ENCODE measurements around the gene FAM227B. TPM values are rescaled to one million over a fixed set of nuclear protein-coding genes. Genes with fewer than 3 reads are reported as not detected.

FAM227B gene
- total and polyA plus RNA-seq, 2 of the 13 experiments (the other 11 are each of a cell fraction or from before 2014, with no cell fraction given) = 1.9 to 2.6 TPM

DNA sequence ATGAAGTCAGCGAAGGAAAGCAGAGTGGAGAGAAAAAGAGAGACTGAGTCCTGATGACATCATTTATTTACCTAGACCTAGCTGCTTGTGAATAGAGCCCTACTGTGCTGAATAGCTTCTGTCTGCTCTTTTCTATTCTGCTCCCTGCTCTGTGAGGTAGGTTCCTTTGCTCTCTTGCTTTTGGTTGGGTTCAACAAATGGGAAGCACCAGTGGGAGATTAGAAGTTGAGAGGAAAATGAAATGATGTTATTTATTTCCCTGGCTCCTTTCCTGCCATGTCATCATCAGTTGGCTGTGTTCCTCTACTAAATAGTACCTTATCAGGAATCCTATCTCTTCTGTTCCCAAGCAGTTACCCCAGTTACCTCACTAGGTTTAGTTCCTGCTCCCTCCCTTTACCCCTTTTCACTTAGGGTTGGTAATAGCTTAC is 23.8 kb upstream of the FAM227B start:
- no peak overlapping the region for H3K4me3 ChIP-seq (replicated peaks in 1 of 3; ENCODE audit: insufficient read depth in 1 of 3, low read depth in 2 of 3, low read length in 3 of 3)
- no peaks in the 10 kb centered on the region for H4K20me1 ChIP-seq (ENCODE audit: insufficient read depth, low read length)
- no peaks in the 10 kb centered on the region for H3K79me2 ChIP-seq (ENCODE audit: insufficient read depth, low read length)
- H3K4me2 ChIP-seq (ENCODE audit: low read depth, low read length) = no peak overlapping the region
- H3K36me3 ChIP-seq (replicated peaks in 1 of 2; ENCODE audit: control insufficient read depth in 1 of 2, insufficient read depth in 2 of 2, low read length in 2 of 2) = 0 out of 5 replicates have a peak, but pooled peaks cover 2 to 3% of the 10 kb centered on the region in 2 experiments
- FAIRE-seq = no peak
- POLR2A ChIA-PET = no interaction called here
- H3K27ac ChIP-seq (ENCODE audit: extremely low read length, insufficient read depth, low read length) = no peak overlapping the region
- H3K9me3 ChIP-seq (ENCODE audit: low read length) = no peaks in the 10 kb centered on the region
- no peak overlapping the region for H3K9ac ChIP-seq (ENCODE audit: insufficient read depth, low read depth, low read length)
- no peak for DNase-seq (ENCODE audit: low spot score)
- BruUV-seq (replicated peaks) = no TSS peak
- intact Hi-C loops (cut with micrococcal nuclease; ENCODE audit: unreplicated experiment) (no loop called here), in situ Hi-C loops (cut with HindIII; ENCODE audit: extremely low pct_ligation_motif_present, low pct_unique_long_range_greater_than_20kb) (no loop called here)
- H3K27me3 ChIP-seq (ENCODE audit: control insufficient read depth in 1 of 2, insufficient read depth in 2 of 2, low read length in 2 of 2) = no peaks in the 10 kb centered on the region
- no peaks in the 10 kb centered on the region for H3K4me1 ChIP-seq (ENCODE audit: insufficient read depth, low read length)
- peak; percentile 85 for TF ChIP-seq ATF7 (IDR thresholded peaks at IDR 0.05)
- no peak for TF ChIP-seq ATF7 (CRISPR knock-in tag; IDR thresholded peaks at IDR 0.05)
- TF ChIP-seq, protein P1, sequence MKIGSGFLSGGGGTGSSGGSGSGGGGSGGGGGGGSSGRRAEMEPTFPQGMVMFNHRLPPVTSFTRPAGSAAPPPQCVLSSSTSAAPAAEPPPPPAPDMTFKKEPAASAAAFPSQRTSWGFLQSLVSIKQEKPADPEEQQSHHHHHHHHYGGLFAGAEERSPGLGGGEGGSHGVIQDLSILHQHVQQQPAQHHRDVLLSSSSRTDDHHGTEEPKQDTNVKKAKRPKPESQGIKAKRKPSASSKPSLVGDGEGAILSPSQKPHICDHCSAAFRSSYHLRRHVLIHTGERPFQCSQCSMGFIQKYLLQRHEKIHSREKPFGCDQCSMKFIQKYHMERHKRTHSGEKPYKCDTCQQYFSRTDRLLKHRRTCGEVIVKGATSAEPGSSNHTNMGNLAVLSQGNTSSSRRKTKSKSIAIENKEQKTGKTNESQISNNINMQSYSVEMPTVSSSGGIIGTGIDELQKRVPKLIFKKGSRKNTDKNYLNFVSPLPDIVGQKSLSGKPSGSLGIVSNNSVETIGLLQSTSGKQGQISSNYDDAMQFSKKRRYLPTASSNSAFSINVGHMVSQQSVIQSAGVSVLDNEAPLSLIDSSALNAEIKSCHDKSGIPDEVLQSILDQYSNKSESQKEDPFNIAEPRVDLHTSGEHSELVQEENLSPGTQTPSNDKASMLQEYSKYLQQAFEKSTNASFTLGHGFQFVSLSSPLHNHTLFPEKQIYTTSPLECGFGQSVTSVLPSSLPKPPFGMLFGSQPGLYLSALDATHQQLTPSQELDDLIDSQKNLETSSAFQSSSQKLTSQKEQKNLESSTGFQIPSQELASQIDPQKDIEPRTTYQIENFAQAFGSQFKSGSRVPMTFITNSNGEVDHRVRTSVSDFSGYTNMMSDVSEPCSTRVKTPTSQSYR (CRISPR knock-in tag; IDR thresholded peaks at IDR 0.05; ENCODE audit: borderline replicate concordance) = no peak
- no peak for ATAC-seq
- H2AFZ ChIP-seq (ENCODE audit: low read length) = no peak overlapping the region
- CTCF ChIA-PET (ENCODE audit: low intra/inter-chr PET ratio, low total read pairs) = no interaction called here
- WGBS (ENCODE audit: low lambda C conversion rate) = 100% methylated on average over 1 of the region's 1 CpG

DNA sequence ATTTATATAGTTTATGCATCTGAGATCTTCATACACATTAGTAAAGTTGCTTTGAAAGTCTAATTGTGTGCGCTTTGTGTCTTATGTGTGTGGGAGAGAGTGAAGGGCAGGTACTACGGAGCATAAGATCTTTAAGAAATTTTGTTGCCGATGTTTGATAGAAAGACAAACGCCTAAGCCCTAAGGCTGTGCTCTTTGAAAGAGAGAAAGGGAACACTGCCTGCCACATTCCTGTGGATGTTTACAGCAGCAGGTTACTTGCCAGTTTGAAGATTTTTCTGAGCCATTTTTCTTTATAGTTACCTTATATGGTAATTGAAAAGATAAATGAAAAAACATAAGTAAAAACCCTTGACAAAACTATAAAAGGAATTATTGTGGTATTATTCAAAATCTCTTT is 17.2 kb upstream of the FAM227B start:
- in situ Hi-C loops (cut with HindIII; ENCODE audit: extremely low pct_ligation_motif_present, low pct_unique_long_range_greater_than_20kb) (no loop called here), intact Hi-C loops (cut with micrococcal nuclease; ENCODE audit: unreplicated experiment) (no loop called here)
- H3K4me1 ChIP-seq (ENCODE audit: insufficient read depth, low read length) = no peaks in the 10 kb centered on the region
- H3K36me3 ChIP-seq (replicated peaks in 1 of 2; ENCODE audit: control insufficient read depth in 1 of 2, insufficient read depth in 2 of 2, low read length in 2 of 2) = peaks cover 1 to 8% of the 10 kb centered on the region in 2 experiments; a peak in 3 of 5 replicates
- TF ChIP-seq BCL6 (CRISPR knock-in tag; IDR thresholded peaks at IDR 0.05) (no peak), TCF12 (IDR thresholded peaks at IDR 0.05) (no peak), TCF12 (CRISPR knock-in tag; IDR thresholded peaks at IDR 0.05) (no peak), ZNF713 (CRISPR knock-in tag; IDR thresholded peaks at IDR 0.05) (no peak), ZNF839 (CRISPR knock-in tag; IDR thresholded peaks at IDR 0.05; ENCODE audit: borderline replicate concordance) (no peak), ZNF234 (CRISPR knock-in tag; conservative IDR thresholded peaks at IDR 0.05) (no peak), MXI1 (IDR thresholded peaks at IDR 0.05; ENCODE audit: borderline replicate concordance, low read depth, low read length) (no peak), ZNF432 (CRISPR knock-in tag; IDR thresholded peaks at IDR 0.05; ENCODE audit: borderline replicate concordance) (no peak), RBM22 (optimal IDR thresholded peaks at IDR 0.05; ENCODE audit: low read length) (no peak), ARNT (IDR thresholded peaks at IDR 0.05) (no peak), NFE2L2 (IDR thresholded peaks at IDR 0.05; ENCODE audit: low read length) (no peak), ZNF589 (CRISPR knock-in tag; conservative IDR thresholded peaks at IDR 0.05) (no peak), TBL1XR1 (IDR thresholded peaks at IDR 0.05; ENCODE audit: borderline replicate concordance, low read length, partially characterized antibody) (no peak), CAMTA2 (CRISPR knock-in tag; IDR thresholded peaks at IDR 0.05; ENCODE audit: borderline replicate concordance) (no peak), IRF2 (CRISPR knock-in tag; IDR thresholded peaks at IDR 0.05) (no peak)
- no peak overlapping the region for H2AFZ ChIP-seq (ENCODE audit: low read length)
- H4K20me1 ChIP-seq (ENCODE audit: insufficient read depth, low read length) = no peaks in the 10 kb centered on the region
- POLR2A ChIA-PET = no interaction called here
- no peak overlapping the region for H3K4me2 ChIP-seq (ENCODE audit: low read depth, low read length)
- ATAC-seq (no peak), DNase-seq (ENCODE audit: low spot score) (no peak), FAIRE-seq (no peak)
- no peak overlapping the region for H3K27ac ChIP-seq (ENCODE audit: extremely low read length, insufficient read depth, low read length)
- no peak overlapping the region for H3K9ac ChIP-seq (ENCODE audit: insufficient read depth, low read depth, low read length)
- H3K27me3 ChIP-seq (ENCODE audit: control insufficient read depth in 1 of 2, insufficient read depth in 2 of 2, low read length in 2 of 2) = no peaks in the 10 kb centered on the region
- H3K79me2 ChIP-seq (ENCODE audit: insufficient read depth, low read length) = no peaks in the 10 kb centered on the region
- H3K4me3 ChIP-seq (replicated peaks in 1 of 3; ENCODE audit: insufficient read depth in 1 of 3, low read depth in 2 of 3, low read length in 3 of 3) = no peak overlapping the region
- no peaks in the 10 kb centered on the region for H3K9me3 ChIP-seq (ENCODE audit: low read length)
- no TSS peak for BruUV-seq (replicated peaks)
- CTCF ChIA-PET (ENCODE audit: low intra/inter-chr PET ratio, low total read pairs) = no interaction called here
- WGBS (ENCODE audit: low lambda C conversion rate) = 97% methylated on average over 4 of the region's 4 CpGs

Measured in HepG2 (cell line).